HEK293 (cell line): ENCODE data around the gene ROR2.

Experiments used
- KLF9 ChIP-seq: fragments of 450-650 bp; formaldehyde crosslinking; IDR thresholded peaks from 2 replicates; pipeline ENCODE4 v1.5.1; 2016; ENCODE audit warnings: missing biosample characterization, missing genetic modification characterization, low read depth
- ZNF292 ChIP-seq: fragments of 450-650 bp; formaldehyde crosslinking; IDR thresholded peaks from 2 replicates; pipeline ENCODE4 v1.5.1; 2016; ENCODE audit warnings: low read depth, missing biosample characterization, missing genetic modification characterization, borderline replicate concordance
- ZNF350 ChIP-seq: fragments of 450-650 bp; formaldehyde crosslinking; IDR thresholded peaks from 2 replicates; pipeline ENCODE4 v1.5.0; 2017; ENCODE audit warnings: missing biosample characterization, mild to moderate bottlenecking, missing genetic modification characterization
- ZNF366 ChIP-seq: fragments of 450-650 bp; formaldehyde crosslinking; conservative IDR thresholded peaks from 2 replicates; pipeline ENCODE4 v1.5.1; 2016; ENCODE audit warnings: missing biosample characterization, missing genetic modification characterization
- ZNF398 ChIP-seq: fragments of 450-650 bp; formaldehyde crosslinking; IDR thresholded peaks from 2 replicates; pipeline ENCODE4 v1.5.1; 2017; ENCODE audit warnings: missing biosample characterization, missing genetic modification characterization
- ZNF677 ChIP-seq: fragments of 450-650 bp; IDR thresholded peaks from 2 replicates; pipeline ENCODE4 v1.5.0; 2018; ENCODE audit warnings: missing biosample characterization, mild to moderate bottlenecking, missing genetic modification characterization, moderate library complexity
- ZNF692 ChIP-seq: fragments of 450-650 bp; formaldehyde crosslinking; IDR thresholded peaks from 2 replicates; pipeline ENCODE4 v1.5.1; 2016; ENCODE audit warnings: missing biosample characterization, missing genetic modification characterization
- TF ChIP-seq, protein P1 (sequence below): fragments of 450-650 bp; formaldehyde crosslinking; IDR thresholded peaks from 2 replicates; pipeline ENCODE4 v1.5.1; 2016; ENCODE audit warnings: missing biosample characterization, missing genetic modification characterization

GRCh38 chr9:91582181-91582580 lies 367.8 kb downstream of the ROR2 start:
- TF ChIP-seq, protein P1, sequence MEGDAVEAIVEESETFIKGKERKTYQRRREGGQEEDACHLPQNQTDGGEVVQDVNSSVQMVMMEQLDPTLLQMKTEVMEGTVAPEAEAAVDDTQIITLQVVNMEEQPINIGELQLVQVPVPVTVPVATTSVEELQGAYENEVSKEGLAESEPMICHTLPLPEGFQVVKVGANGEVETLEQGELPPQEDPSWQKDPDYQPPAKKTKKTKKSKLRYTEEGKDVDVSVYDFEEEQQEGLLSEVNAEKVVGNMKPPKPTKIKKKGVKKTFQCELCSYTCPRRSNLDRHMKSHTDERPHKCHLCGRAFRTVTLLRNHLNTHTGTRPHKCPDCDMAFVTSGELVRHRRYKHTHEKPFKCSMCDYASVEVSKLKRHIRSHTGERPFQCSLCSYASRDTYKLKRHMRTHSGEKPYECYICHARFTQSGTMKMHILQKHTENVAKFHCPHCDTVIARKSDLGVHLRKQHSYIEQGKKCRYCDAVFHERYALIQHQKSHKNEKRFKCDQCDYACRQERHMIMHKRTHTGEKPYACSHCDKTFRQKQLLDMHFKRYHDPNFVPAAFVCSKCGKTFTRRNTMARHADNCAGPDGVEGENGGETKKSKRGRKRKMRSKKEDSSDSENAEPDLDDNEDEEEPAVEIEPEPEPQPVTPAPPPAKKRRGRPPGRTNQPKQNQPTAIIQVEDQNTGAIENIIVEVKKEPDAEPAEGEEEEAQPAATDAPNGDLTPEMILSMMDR (tag by site-specific recombination): no peak
- no peak for TF ChIP-seq ZNF292 (tag by site-specific recombination)
- TF ChIP-seq ZNF398 (tag by site-specific recombination): no peak
- no peak for TF ChIP-seq KLF9 (tag by site-specific recombination)
- no peak for TF ChIP-seq ZNF350 (tag by site-specific recombination)
- TF ChIP-seq ZNF677: no peak
- no peak for TF ChIP-seq ZNF366 (tag by site-specific recombination)
- TF ChIP-seq ZNF692: no peak
